NB4 (cell line): ENCODE data around the gene ANKRD65.
"Not testable (repeated sequence)": the region's sequence is repeated elsewhere in the genome, so short reads cannot be mapped to it uniquely, and the experiment has no call there.

Source experiments
- MYC ChIP-seq: IDR thresholded peaks from 2 replicates; pipeline ENCODE4 v1.6.1; 2011; ENCODE audit warnings: low read depth, low read length
- TF ChIP-seq, protein P1 (sequence below): IDR thresholded peaks from one replicate; pipeline ENCODE4 v1.5.1; 2012; ENCODE audit warnings: low read depth, low read length

DNA sequence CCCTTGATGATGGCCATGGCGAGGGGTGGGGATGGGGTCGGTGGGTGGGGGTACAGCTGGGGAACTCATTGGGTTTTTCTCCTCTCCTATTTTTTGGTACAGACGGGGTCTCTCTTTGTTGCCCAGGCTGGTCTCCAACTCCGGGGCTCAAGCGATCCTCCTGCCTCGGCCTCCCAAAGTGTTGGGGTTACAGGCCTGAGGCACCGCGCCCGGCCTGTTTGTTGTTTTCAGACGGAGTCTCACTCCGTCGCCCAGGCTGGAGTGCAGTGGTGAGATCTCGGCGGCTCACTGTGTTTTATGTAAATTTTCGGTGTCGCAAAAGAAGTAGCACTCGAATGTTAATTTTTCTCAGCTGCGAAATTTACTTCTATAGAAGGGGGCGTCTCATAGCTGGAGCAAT, 25.6 kb upstream of the ANKRD65 start:
- TF ChIP-seq, protein P1, sequence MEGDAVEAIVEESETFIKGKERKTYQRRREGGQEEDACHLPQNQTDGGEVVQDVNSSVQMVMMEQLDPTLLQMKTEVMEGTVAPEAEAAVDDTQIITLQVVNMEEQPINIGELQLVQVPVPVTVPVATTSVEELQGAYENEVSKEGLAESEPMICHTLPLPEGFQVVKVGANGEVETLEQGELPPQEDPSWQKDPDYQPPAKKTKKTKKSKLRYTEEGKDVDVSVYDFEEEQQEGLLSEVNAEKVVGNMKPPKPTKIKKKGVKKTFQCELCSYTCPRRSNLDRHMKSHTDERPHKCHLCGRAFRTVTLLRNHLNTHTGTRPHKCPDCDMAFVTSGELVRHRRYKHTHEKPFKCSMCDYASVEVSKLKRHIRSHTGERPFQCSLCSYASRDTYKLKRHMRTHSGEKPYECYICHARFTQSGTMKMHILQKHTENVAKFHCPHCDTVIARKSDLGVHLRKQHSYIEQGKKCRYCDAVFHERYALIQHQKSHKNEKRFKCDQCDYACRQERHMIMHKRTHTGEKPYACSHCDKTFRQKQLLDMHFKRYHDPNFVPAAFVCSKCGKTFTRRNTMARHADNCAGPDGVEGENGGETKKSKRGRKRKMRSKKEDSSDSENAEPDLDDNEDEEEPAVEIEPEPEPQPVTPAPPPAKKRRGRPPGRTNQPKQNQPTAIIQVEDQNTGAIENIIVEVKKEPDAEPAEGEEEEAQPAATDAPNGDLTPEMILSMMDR: not testable (repeated sequence)
- TF ChIP-seq MYC: not testable (repeated sequence)
